Stimulated activated CD4-positive, alpha-beta T cell treated with anti-CD3 and anti-CD28 coated beads, TNF-alpha, amount 100 ng/mL, for 24 hours (primary cell): ENCODE data around the gene OTULINL.
"Not testable (repeated sequence)": the region's sequence is repeated elsewhere in the genome, so short reads cannot be mapped to it uniquely, and the experiment has no call there.

Experiments
- DNase-seq, 3 experiments: peaks; one replicate each; pipeline ENCODE4 v3.0.0-alpha.2; 2020; ENCODE audit warnings: low read depth in 3 of 3

The OTULINL gene

GRCh38 chr5:14581106-14581890, at the start of gene OTULINL:
Gene OTULINL, plus strand, starts transcription at chr5:14581792. Its CDS starts 103 bp downstream, at chr5:14581895.
- peak; percentile 70 to 84 (median 75) for DNase-seq

- DNase-seq, result no peak
Measured at GRCh38 chr5:14532180-14532579, 49.4 kb upstream of the OTULINL start.

GRCh38 chr5:14534773-14535172, 46.8 kb upstream of the OTULINL start:
- DNase-seq, result no peak

GRCh38 chr5:14545308-14545707, 36.3 kb upstream of the OTULINL start:
- DNase-seq, result no peak

GRCh38 chr5:14545862-14546261, 35.7 kb upstream of the OTULINL start:
- DNase-seq, result no peak

GRCh38 chr5:14547666-14548065, 33.9 kb upstream of the OTULINL start:
- no peak for DNase-seq

GRCh38 chr5:14551211-14551610, 30.4 kb upstream of the OTULINL start:
- no peak for DNase-seq

GRCh38 chr5:14552017-14552416, 29.6 kb upstream of the OTULINL start:
- DNase-seq, result no peak

GRCh38 chr5:14554288-14554687, 27.3 kb upstream of the OTULINL start:
- not testable (repeated sequence) for DNase-seq

GRCh38 chr5:14556015-14556414, 25.6 kb upstream of the OTULINL start:
- no peak for DNase-seq

- no peak for DNase-seq
Measured at GRCh38 chr5:14557203-14557770, 24.3 kb upstream of the OTULINL start.

- DNase-seq, result no peak
Measured at GRCh38 chr5:14557791-14558415, 23.7 kb upstream of the OTULINL start.

GRCh38 chr5:14560091-14560595, 21.4 kb upstream of the OTULINL start:
- DNase-seq, result no peak

GRCh38 chr5:14561741-14562140, 19.9 kb upstream of the OTULINL start:
- DNase-seq, result no peak

- DNase-seq, result no peak
Measured at GRCh38 chr5:14568333-14568732, 13.3 kb upstream of the OTULINL start.

GRCh38 chr5:14569948-14570691, 11.5 kb upstream of the OTULINL start:
- DNase-seq, result no peak

- DNase-seq, result no peak
Measured at GRCh38 chr5:14571901-14572300, 9.7 kb upstream of the OTULINL start.

GRCh38 chr5:14572385-14572784, 9.2 kb upstream of the OTULINL start:
- no peak for DNase-seq

- DNase-seq, result no peak
Measured at GRCh38 chr5:14572836-14573235, 8.8 kb upstream of the OTULINL start.

GRCh38 chr5:14574096-14574495, 7.5 kb upstream of the OTULINL start:
- DNase-seq, result no peak

- no peak for DNase-seq
Measured at GRCh38 chr5:14574891-14575508, 6.6 kb upstream of the OTULINL start.

GRCh38 chr5:14576206-14576605, 5.4 kb upstream of the OTULINL start:
- DNase-seq, result no peak
